Caco-2 (cell line): ENCODE measurements around the gene APBA3. TPM values are rescaled to one million over a fixed set of nuclear protein-coding genes. Genes with fewer than 3 reads are reported as not detected.

Experiments
- BruUV-seq: library from RNA; stranded (reverse); fragments of 400-500 nt; replicated peaks from 2 replicates; lab custom pipeline; 2021; lab: Mats Ljungman, UMichigan
- CTCF ChIA-PET: fragments of 300-600 bp; sonication (Branson Sonifier 250); formaldehyde crosslinking; loops from one replicate; lab custom pipeline; 2022; ENCODE audit warnings: antibody characterized with exemption; lab: Charles Lee
- POLR2A ChIA-PET: fragments of 300-600 bp; sonication (Branson Sonifier 250); formaldehyde crosslinking; loops from one replicate; lab custom pipeline; 2022; ENCODE audit warnings: antibody characterized with exemption; lab: Charles Lee
- DNase-seq, 2 experiments: peaks; one replicate each; pipeline versions ENCODE4 v3.0.0 to v3.0.0-alpha.2; 2020 to 2022
- H3K27me3 ChIP-seq: replicated peaks from 2 replicates; pipeline ENCODE4 v1.6.0; 2011; ENCODE audit warnings: low read length; ENCODE audit not compliant: control insufficient read depth, insufficient read depth
- H3K36me3 ChIP-seq: 2 replicates; pipeline ENCODE4 v1.5.1; 2011; ENCODE audit warnings: low read length; ENCODE audit not compliant: control insufficient read depth, insufficient read depth
- H3K4me1 ChIP-seq: fragments of 250-450 bp; sonication (Bioruptor Pico); 2 replicates; pipeline ENCODE4 v1.5.1; 2020; ENCODE audit warnings: mild to moderate bottlenecking
- H3K4me3 ChIP-seq: 2 replicates; pipeline ENCODE4 v1.5.1; 2011; ENCODE audit warnings: low read depth, mild to moderate bottlenecking, control low read depth, low read length
- H3K9me3 ChIP-seq: fragments of 250-450 bp; sonication (Bioruptor Pico); 2 replicates; pipeline ENCODE4 v1.5.1; 2020; ENCODE audit warnings: mild to moderate bottlenecking, moderate library complexity
- H3K27ac Mint-ChIP-seq: one replicate; pipeline ENCODE4 v1.8.0; 2022; ENCODE audit warnings: mixed read lengths; ENCODE audit not compliant: unreplicated experiment
- H3K27me3 Mint-ChIP-seq: one replicate; pipeline ENCODE4 v1.8.0; 2022; ENCODE audit warnings: mixed read lengths; ENCODE audit not compliant: insufficient read depth, unreplicated experiment
- H3K36me3 Mint-ChIP-seq: one replicate; pipeline ENCODE4 v1.8.0; 2022; ENCODE audit warnings: mild to moderate bottlenecking, mixed read lengths; ENCODE audit not compliant: insufficient read depth, unreplicated experiment
- H3K4me1 Mint-ChIP-seq: one replicate; pipeline ENCODE4 v1.8.0; 2022; ENCODE audit warnings: low read depth, mixed read lengths; ENCODE audit not compliant: unreplicated experiment
- H3K4me3 Mint-ChIP-seq: one replicate; pipeline ENCODE4 v1.8.0; 2022; ENCODE audit warnings: mild to moderate bottlenecking, moderate library complexity, mixed read lengths; ENCODE audit not compliant: unreplicated experiment
- H3K9me3 Mint-ChIP-seq: one replicate; pipeline ENCODE4 v1.8.0; 2022; ENCODE audit warnings: mixed read lengths; ENCODE audit not compliant: unreplicated experiment
- CTCF ChIP-seq, 2 experiments: fragments of 200-600 bp in 1 of 2; IDR thresholded peaks; 1 replicate in 1 of 2; 2 replicates in 1 of 2; pipeline versions ENCODE4 v1.5.1 to v1.8.0; 2011 to 2022; ENCODE audit warnings: antibody characterized with exemption in 1 of 2, control low read depth in 1 of 2, inconsistent platforms in 1 of 2, low read depth in 1 of 2, low read length in 1 of 2, mild to moderate bottlenecking in 1 of 2, moderate library complexity in 1 of 2; ENCODE audit not compliant: insufficient read depth in 1 of 2, severe bottlenecking in 1 of 2, unreplicated experiment in 1 of 2
- intact Hi-C: fragments of 100-400 bp; cut with micrococcal nuclease; formaldehyde crosslinking; loops from one replicate; pipeline ENCODE4 v1.10.0; 2022; ENCODE audit not compliant: unreplicated experiment
- total RNA-seq: library from RNA; stranded (reverse); gene quantifications from 2 replicates; pipeline ENCODE4 v1.2.3, GENCODE V29; 2022

APBA3 gene
- total RNA-seq, 1 experiment from 2014 or later: 22.1 TPM

DNA sequence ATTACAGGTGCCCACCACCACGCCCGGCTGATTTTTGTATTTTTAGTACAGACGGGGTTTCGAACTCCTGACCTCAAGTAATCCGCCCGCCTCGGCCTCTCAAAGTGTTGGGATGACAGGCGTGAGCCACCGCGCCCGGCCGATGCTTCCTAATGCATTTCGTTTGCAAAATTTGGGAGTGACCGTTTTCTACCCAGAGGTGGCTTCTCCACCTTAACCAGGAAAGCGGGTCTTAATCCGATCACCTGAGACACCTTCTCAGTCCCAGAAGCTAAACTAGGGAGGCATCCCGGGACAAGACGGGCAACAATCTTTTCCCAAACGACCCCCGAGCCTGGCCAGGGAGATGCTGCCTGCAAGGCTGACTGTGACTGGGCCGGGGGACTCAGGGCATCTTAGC is 39.5 kb upstream of the APBA3 start:
- DNase-seq: no peak
- intact Hi-C loops: no loop called here
- H3K27ac Mint-ChIP-seq: no peak overlapping the region
- no peak overlapping the region for H3K4me3 ChIP-seq
- BruUV-seq: no TSS peak
- no peaks in the 10 kb centered on the region for H3K9me3 ChIP-seq
- H3K4me1 Mint-ChIP-seq: no peaks in the 10 kb centered on the region
- peaks cover 5% of the 10 kb centered on the region for H3K27me3 Mint-ChIP-seq
- no peaks in the 10 kb centered on the region for H3K36me3 ChIP-seq
- no peaks in the 10 kb centered on the region for H3K9me3 Mint-ChIP-seq
- ChIA-PET CTCF (no interaction called here), POLR2A (no interaction called here)
- no peaks in the 10 kb centered on the region; the same call in 1 of the 2 replicates for H3K27me3 ChIP-seq
- no peaks in the 10 kb centered on the region for H3K4me1 ChIP-seq
- H3K4me3 Mint-ChIP-seq: no peak overlapping the region
- no peak for TF ChIP-seq CTCF (IDR thresholded peaks at IDR 0.05; ENCODE audit: insufficient read depth in 1 of 2, low read depth in 1 of 2, low read length in 1 of 2, severe bottlenecking in 1 of 2, unreplicated experiment in 1 of 2)
- H3K36me3 Mint-ChIP-seq: no peaks in the 10 kb centered on the region

- Histone ChIP-seq H3K9me3 (no peaks in the 10 kb centered on the region), H3K27me3 (no peaks in the 10 kb centered on the region; the same call in 1 of the 2 replicates), H3K4me1 (no peaks in the 10 kb centered on the region), H3K4me3 (no peak overlapping the region), H3K36me3 (no peaks in the 10 kb centered on the region)
- no peak for TF ChIP-seq CTCF (IDR thresholded peaks at IDR 0.05; ENCODE audit: insufficient read depth in 1 of 2, low read depth in 1 of 2, low read length in 1 of 2, severe bottlenecking in 1 of 2, unreplicated experiment in 1 of 2)
- CTCF ChIA-PET: no interaction called here
- no peak for DNase-seq
- POLR2A ChIA-PET: interaction anchor here (0.5 kb wide), 1 partner anchor 74 kb away, joined by 4 read pairs; no protein-coding TSS in a partner anchor
- intact Hi-C loops: no loop called here
- Mint-ChIP-seq H3K27ac (no peak overlapping the region), H3K9me3 (no peaks in the 10 kb centered on the region), H3K36me3 (no peaks in the 10 kb centered on the region), H3K27me3 (peaks cover 5% of the 10 kb centered on the region), H3K4me3 (no peak overlapping the region), H3K4me1 (no peaks in the 10 kb centered on the region)
- no TSS peak for BruUV-seq
Observed at GRCh38 chr19:3798137-3798536, 36.6 kb upstream of the APBA3 start.

- H3K4me1 ChIP-seq: no peaks in the 10 kb centered on the region
- H3K27me3 ChIP-seq: no peaks in the 10 kb centered on the region; the same call in 1 of the 2 replicates
- ChIA-PET CTCF (no interaction called here), POLR2A (interaction anchor here (1.0 kb wide), 1 partner anchor 33 kb away, joined by 4 read pairs; no protein-coding TSS in a partner anchor)
- no TSS peak for BruUV-seq
- H3K27ac Mint-ChIP-seq: no peak overlapping the region
- peaks cover 8% of the 10 kb centered on the region for H3K27me3 Mint-ChIP-seq
- H3K4me3 ChIP-seq: no peak overlapping the region
- no peaks in the 10 kb centered on the region for H3K36me3 ChIP-seq
- no peaks in the 10 kb centered on the region for H3K4me1 Mint-ChIP-seq
- no peak for TF ChIP-seq CTCF (IDR thresholded peaks at IDR 0.05; ENCODE audit: insufficient read depth in 1 of 2, low read depth in 1 of 2, low read length in 1 of 2, severe bottlenecking in 1 of 2, unreplicated experiment in 1 of 2)
- no peaks in the 10 kb centered on the region for H3K36me3 Mint-ChIP-seq
- DNase-seq: no peak
- intact Hi-C loops: no loop called here
- no peak overlapping the region for H3K4me3 Mint-ChIP-seq
- no peaks in the 10 kb centered on the region for H3K9me3 ChIP-seq
- no peaks in the 10 kb centered on the region for H3K9me3 Mint-ChIP-seq
Observed at GRCh38 chr19:3796358-3796757, 34.9 kb upstream of the APBA3 start.
